Psoas muscle (tissue), 8 donors: ENCODE data around the gene CSNK1G1. TPM values are rescaled to one million over a fixed set of nuclear protein-coding genes. Genes with fewer than 3 reads are reported as not detected.

ENCODE experiments used
- ATAC-seq, 4 donors: fragments of 200-7000 bp; cut with Tn5 transposase; one replicate each; pipeline ENCODE4 v1.9.1; 2020; ENCODE audit warnings: moderate library complexity in 3 of 4, mild to moderate bottlenecking in 2 of 4
- DNase-seq, 2 donors: peaks; one replicate each; pipeline ENCODE4 v3.0.0-alpha.2; 2020
- H3K27ac ChIP-seq: fragments of 200-600 bp; one replicate; pipeline ENCODE4 v1.8.0; 2022
- H3K27me3 ChIP-seq, 3 donors: fragments of 200-600 bp in 1 of 3; one replicate each; pipeline versions ENCODE4 v1.6.1 to v1.8.0; 2013 to 2022; ENCODE audit warnings: low read length in 2 of 3, mild to moderate bottlenecking in 2 of 3, moderate library complexity in 1 of 3; ENCODE audit not compliant: insufficient read depth in 3 of 3
- H3K36me3 ChIP-seq, 2 donors: fragments of 200-600 bp in 1 of 2; one replicate each; pipeline versions ENCODE4 v1.6.1 to v1.8.0; 2013 to 2022; ENCODE audit warnings: low read depth in 1 of 2, mild to moderate bottlenecking in 1 of 2, moderate library complexity in 1 of 2; ENCODE audit not compliant: insufficient read depth in 1 of 2
- H3K4me1 ChIP-seq: fragments of 200-600 bp; one replicate; pipeline ENCODE4 v1.8.0; 2022
- H3K4me3 ChIP-seq: fragments of 200-600 bp; one replicate; pipeline ENCODE4 v1.8.0; 2022; ENCODE audit warnings: mild to moderate bottlenecking
- H3K9me3 ChIP-seq: fragments of 200-600 bp; one replicate; pipeline ENCODE4 v1.8.0; 2022
- CTCF ChIP-seq: fragments of 200-600 bp; IDR thresholded peaks from one replicate; pipeline ENCODE4 v1.8.0; 2022; ENCODE audit warnings: antibody characterized with exemption
- WGBS, 3 donors: extraction: QIAGEN DNeasy Blood & Tissue Kit; methylation state at CpG; one replicate each; pipeline versions ENCODE4 v1.1.6 to v1.1.7; 2013; 5-methylcytosine and 5-hydroxymethylcytosine counted together
- intact Hi-C, 2 donors: fragments of 100-400 bp; cut with DNase I; formaldehyde crosslinking; loops; one replicate each; pipeline versions ENCODE4 v1.11.0 to v1.14.2; 2022
- polyA plus RNA-seq, 3 donors: library from polyadenylated mRNA; stranded (reverse); fragments of 200-250 nt; gene quantifications; one replicate each; pipeline ENCODE4 v1.2.3, GENCODE V29; 2013
- total RNA-seq, 4 donors: library from RNA; stranded (reverse); fragmentation: NEBNext Ultra II Directional in 2 of 4; extraction: Animal tissue kit (Norgen Biotek cat#: 25700) in 2 of 4; gene quantifications; one replicate each; pipeline versions ENCODE4 v1.2.1 to v1.2.4, GENCODE V29; 2021 to 2023
- donor health status: healthy with polysubstance abuse.
- donor health status: DM: no; HTN: no; CAD: no; lungs with moderate emphysema.
- donor health status: Bipolar disorder and iron deficiency.
- donor health status: healthy.
- donor health status: DM: yes; HTN: yes; CAD: no.
- donor health status: DM: no; HTN: no; CAD: no.
- donor health status: DM: no; HTN: no; CAD: no.
- donor health status: DM: yes; HTN: yes; CAD: no.

The CSNK1G1 gene
- total and polyA plus RNA-seq, 7 donors: 1.9 to 9.6 (median 7.1) TPM

GRCh38 chr15:64264502-64264901 is 91.5 kb downstream of the CSNK1G1 start:
- Histone ChIP-seq H3K36me3 (no peaks in the 10 kb centered on the region), H3K27me3 (no peaks in the 10 kb centered on the region), H3K9me3 (no peaks in the 10 kb centered on the region), H3K4me3 (no peak overlapping the region), H3K4me1 (no peaks in the 10 kb centered on the region), H3K27ac (no peak overlapping the region)
- 89 to 95% (median 89%) methylated on average over 4 of the region's 4 CpGs for WGBS, 3 donors
- DNase-seq (no peak), ATAC-seq (no peak)
- intact Hi-C loops: no loop called here
- no peak for TF ChIP-seq CTCF

GRCh38 chr15:64263567-64263966 is 92.4 kb downstream of the CSNK1G1 start:
- Histone ChIP-seq H3K27ac (no peak overlapping the region), H3K36me3 (no peaks in the 10 kb centered on the region), H3K4me3 (no peak overlapping the region), H3K27me3 (no peaks in the 10 kb centered on the region), H3K9me3 (no peaks in the 10 kb centered on the region), H3K4me1 (no peaks in the 10 kb centered on the region)
- intact Hi-C loops: no loop called here
- 69 to 95% (median 90%) methylated on average over 2 of the region's 2 CpGs for WGBS, 3 donors
- no peak for TF ChIP-seq CTCF
- no peak for DNase-seq
- ATAC-seq: no peak

GRCh38 chr15:64256051-64256450 is 99.9 kb downstream of the CSNK1G1 start:
- H3K27ac ChIP-seq: no peak overlapping the region
- intact Hi-C loops: no loop called here
- no peak for TF ChIP-seq CTCF
- WGBS, 3 donors: 86 to 91% (median 88%) methylated on average over 3 of the region's 3 CpGs
- H3K4me3 ChIP-seq: no peak overlapping the region
- no peaks in the 10 kb centered on the region for H3K36me3 ChIP-seq
- no peak for DNase-seq
- ATAC-seq: no peak
- no peaks in the 10 kb centered on the region for H3K4me1 ChIP-seq
- no peaks in the 10 kb centered on the region for H3K9me3 ChIP-seq
- no peaks in the 10 kb centered on the region for H3K27me3 ChIP-seq

- Histone ChIP-seq H3K27me3 (no peaks in the 10 kb centered on the region), H3K4me3 (no peak overlapping the region), H3K36me3 (peaks cover 0 to 3% of the 10 kb centered on the region in 2 donors), H3K4me1 (peaks cover 10% of the 10 kb centered on the region), H3K27ac (no peak overlapping the region), H3K9me3 (no peaks in the 10 kb centered on the region)
- TF ChIP-seq CTCF: no peak
- no peak for DNase-seq
- intact Hi-C loops: no loop called here
- no peak for ATAC-seq
Observed at GRCh38 chr15:64251658-64252057, 104.3 kb downstream of the CSNK1G1 start.

GRCh38 chr15:64251121-64251520 is 104.9 kb downstream of the CSNK1G1 start:
- H3K4me1 ChIP-seq: peaks cover 10% of the 10 kb centered on the region
- no peaks in the 10 kb centered on the region for H3K9me3 ChIP-seq
- peaks cover 0 to 3% of the 10 kb centered on the region in 2 donors for H3K36me3 ChIP-seq
- no peak for TF ChIP-seq CTCF
- DNase-seq (no peak), ATAC-seq (no peak)
- intact Hi-C loops: no loop called here
- H3K27me3 ChIP-seq: no peaks in the 10 kb centered on the region
- no peak overlapping the region for H3K27ac ChIP-seq
- 94 to 96% (median 95%) methylated on average over 2 of the region's 2 CpGs for WGBS, 3 donors
- no peak overlapping the region for H3K4me3 ChIP-seq
